ENCODE measurements around the gene GARS1. TPM values are rescaled to one million over a fixed set of nuclear protein-coding genes. Genes with fewer than 3 reads are reported as not detected.

Gene GARS1
- total and polyA plus RNA-seq, 9 of the 15 experiments (the other 6 are each of a cell fraction or from before 2014, with no cell fraction given) = 142 to 769 (median 272) TPM

- no peak for TF ChIP-seq CUX1 (CRISPR knock-in tag; IDR thresholded peaks at IDR 0.05)
- TF ChIP-seq BRD9 (IDR thresholded peaks at IDR 0.05; ENCODE audit: low read depth, partially characterized antibody) = no peak
- no peak for TF ChIP-seq SMAD1 (IDR thresholded peaks at IDR 0.05; ENCODE audit: low read depth, low read length, partially characterized antibody)
- TF ChIP-seq ZNF282 (CRISPR knock-in tag; IDR thresholded peaks at IDR 0.05) = no peak
- TF ChIP-seq CBFB (CRISPR knock-in tag; IDR thresholded peaks at IDR 0.05) = no peak
- no peak for TF ChIP-seq SREBF2 (CRISPR knock-in tag; IDR thresholded peaks at IDR 0.05)
- TF ChIP-seq E2F8 (IDR thresholded peaks at IDR 0.05; ENCODE audit: low read depth, partially characterized antibody) = no peak
- TF ChIP-seq EWSR1 (IDR thresholded peaks at IDR 0.05; ENCODE audit: borderline replicate concordance, low read depth, partially characterized antibody) = no peak
- no peak for TF ChIP-seq ATF3 (IDR thresholded peaks at IDR 0.05)
- peak; percentile 54; the same call in 1 of the 2 replicates for TF ChIP-seq ATF3 (CRISPR knock-in tag; conservative IDR thresholded peaks at IDR 0.05)
- no peak for TF ChIP-seq ZNF143 (CRISPR knock-in tag; IDR thresholded peaks at IDR 0.05)
- TF ChIP-seq THRAP3 (IDR thresholded peaks at IDR 0.05; ENCODE audit: borderline replicate concordance) = no peak
- no peak for TF ChIP-seq FOXA1 (IDR thresholded peaks at IDR 0.05; ENCODE audit: borderline replicate concordance)
- TF ChIP-seq CREM (IDR thresholded peaks at IDR 0.05; ENCODE audit: low read depth) = no peak
- TF ChIP-seq ZNF311 (CRISPR knock-in tag; IDR thresholded peaks at IDR 0.05) = no peak
- TF ChIP-seq ATF1 (CRISPR knock-in tag; IDR thresholded peaks at IDR 0.05) = no peak
- no peak for TF ChIP-seq ATF1 (tag; IDR thresholded peaks at IDR 0.05)
- TF ChIP-seq TRIM25 (IDR thresholded peaks at IDR 0.05; ENCODE audit: borderline replicate concordance) = 0 out of 2 replicates have a peak, but pooled peaks have one; percentile 8
- TF ChIP-seq PHB2 (IDR thresholded peaks at IDR 0.05; ENCODE audit: low read depth) = no peak
These were observed 847 bp downstream of the GARS1 start (continued) for GRCh38 chr7:30595436-30596013.
